ENCODE measurements around the gene VPS4B. TPM values are rescaled to one million over a fixed set of nuclear protein-coding genes. Genes with fewer than 3 reads are reported as not detected.

Gene VPS4B
- total and polyA plus RNA-seq, 10 of the 15 experiments (the other 5 are each of a cell fraction or from before 2014, with no cell fraction given): 21.4 to 37.6 (median 29.8) TPM

- TF ChIP-seq, protein P1, sequence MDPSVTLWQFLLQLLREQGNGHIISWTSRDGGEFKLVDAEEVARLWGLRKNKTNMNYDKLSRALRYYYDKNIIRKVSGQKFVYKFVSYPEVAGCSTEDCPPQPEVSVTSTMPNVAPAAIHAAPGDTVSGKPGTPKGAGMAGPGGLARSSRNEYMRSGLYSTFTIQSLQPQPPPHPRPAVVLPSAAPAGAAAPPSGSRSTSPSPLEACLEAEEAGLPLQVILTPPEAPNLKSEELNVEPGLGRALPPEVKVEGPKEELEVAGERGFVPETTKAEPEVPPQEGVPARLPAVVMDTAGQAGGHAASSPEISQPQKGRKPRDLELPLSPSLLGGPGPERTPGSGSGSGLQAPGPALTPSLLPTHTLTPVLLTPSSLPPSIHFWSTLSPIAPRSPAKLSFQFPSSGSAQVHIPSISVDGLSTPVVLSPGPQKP (IDR thresholded peaks at IDR 0.05; ENCODE audit: low read depth, low read length): no peak
- TF ChIP-seq MEF2B (IDR thresholded peaks at IDR 0.05; ENCODE audit: partially characterized antibody, poor library complexity, severe bottlenecking) (no peak), ESRRA (IDR thresholded peaks at IDR 0.05; ENCODE audit: low read length) (no peak), IRF3 (IDR thresholded peaks at IDR 0.05) (no peak), MYC (IDR thresholded peaks at IDR 0.05; ENCODE audit: insufficient read depth, insufficient read length, insufficient replicate concordance, low read length, severe bottlenecking) (no peak), E2F4 (IDR thresholded peaks at IDR 0.05; ENCODE audit: low read depth, low read length) (no peak), ZBTB11 (CRISPR knock-in tag; IDR thresholded peaks at IDR 0.05) (no peak), EGR1 (IDR thresholded peaks at IDR 0.05; ENCODE audit: borderline replicate concordance in 1 of 2, low read depth in 2 of 2, low read length in 2 of 2) (no peak), NBN (IDR thresholded peaks at IDR 0.05) (no peak), SREBF1 (IDR thresholded peaks at IDR 0.05; ENCODE audit: low read length) (no peak), CHD1 (IDR thresholded peaks at IDR 0.05; ENCODE audit: low read depth, low read length) (no peak), YY1 (IDR thresholded peaks at IDR 0.05; ENCODE audit: low read depth, low read length) (no peak), BACH1 (IDR thresholded peaks at IDR 0.05; ENCODE audit: borderline replicate concordance) (no peak)
- TF ChIP-seq, protein P2, sequence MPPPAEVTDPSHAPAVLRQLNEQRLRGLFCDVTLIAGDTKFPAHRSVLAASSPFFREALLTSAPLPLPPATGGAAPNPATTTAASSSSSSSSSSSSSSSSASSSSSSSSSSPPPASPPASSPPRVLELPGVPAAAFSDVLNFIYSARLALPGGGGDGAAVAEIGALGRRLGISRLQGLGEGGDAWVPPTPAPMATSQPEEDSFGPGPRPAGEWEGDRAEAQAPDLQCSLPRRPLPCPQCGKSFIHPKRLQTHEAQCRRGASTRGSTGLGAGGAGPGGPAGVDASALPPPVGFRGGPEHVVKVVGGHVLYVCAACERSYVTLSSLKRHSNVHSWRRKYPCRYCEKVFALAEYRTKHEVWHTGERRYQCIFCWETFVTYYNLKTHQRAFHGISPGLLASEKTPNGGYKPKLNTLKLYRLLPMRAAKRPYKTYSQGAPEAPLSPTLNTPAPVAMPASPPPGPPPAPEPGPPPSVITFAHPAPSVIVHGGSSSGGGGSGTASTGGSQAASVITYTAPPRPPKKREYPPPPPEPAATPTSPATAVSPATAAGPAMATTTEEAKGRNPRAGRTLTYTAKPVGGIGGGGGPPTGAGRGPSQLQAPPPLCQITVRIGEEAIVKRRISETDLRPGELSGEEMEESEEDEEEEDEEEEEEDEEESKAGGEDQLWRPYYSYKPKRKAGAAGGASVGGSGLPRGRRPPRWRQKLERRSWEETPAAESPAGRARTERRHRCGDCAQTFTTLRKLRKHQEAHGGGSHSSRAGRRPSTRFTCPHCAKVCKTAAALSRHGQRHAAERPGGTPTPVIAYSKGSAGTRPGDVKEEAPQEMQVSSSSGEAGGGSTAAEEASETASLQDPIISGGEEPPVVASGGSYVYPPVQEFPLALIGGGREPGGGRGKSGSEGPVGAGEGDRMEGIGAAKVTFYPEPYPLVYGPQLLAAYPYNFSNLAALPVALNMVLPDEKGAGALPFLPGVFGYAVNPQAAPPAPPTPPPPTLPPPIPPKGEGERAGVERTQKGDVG (CRISPR knock-in tag; IDR thresholded peaks at IDR 0.05): no peak
Observed at GRCh38 chr18:63457977-63458376, 35.7 kb upstream of the VPS4B start (continued).

Data from GM12878 (cell line).